RWPE2 (cell line): ENCODE measurements around the gene ATAD3C.
"Not testable (repeated sequence)": the region's sequence is repeated elsewhere in the genome, so short reads cannot be mapped to it uniquely, and the experiment has no call there.

ENCODE experiments used
- ATAC-seq: fragments of 200-7000 bp; cut with Tn5 transposase; 3 replicates; pipeline ENCODE4 v1.9.1; 2021; ENCODE audit warnings: low read depth
- DNase-seq: peaks from one replicate; pipeline ENCODE4 v3.0.0-alpha.2; 2020; ENCODE audit warnings: low spot score
- H3K27ac ChIP-seq: fragments of 450-650 bp; 2 replicates; pipeline ENCODE4 v1.5.1; 2017; ENCODE audit warnings: mild to moderate bottlenecking; ENCODE audit not compliant: poor library complexity, severe bottlenecking
- H3K27me3 ChIP-seq: fragments of 250-450 bp; sonication (Bioruptor Pico); 2 replicates; pipeline ENCODE4 v1.5.1; 2021; ENCODE audit warnings: mild to moderate bottlenecking, moderate library complexity; ENCODE audit not compliant: insufficient read depth, poor library complexity, severe bottlenecking
- H3K36me3 ChIP-seq: fragments of 250-450 bp; sonication (Bioruptor Pico); 2 replicates; pipeline ENCODE4 v1.5.1; 2020; ENCODE audit warnings: low read depth, mild to moderate bottlenecking, moderate library complexity
- H3K4me1 ChIP-seq: fragments of 250-450 bp; sonication (Bioruptor Pico); 2 replicates; pipeline ENCODE4 v1.5.1; 2021; ENCODE audit warnings: mild to moderate bottlenecking, moderate library complexity; ENCODE audit not compliant: insufficient read depth, poor library complexity, severe bottlenecking
- H3K4me3 ChIP-seq: fragments of 250-450 bp; sonication (Bioruptor Pico); 2 replicates; pipeline ENCODE4 v1.5.1; 2021; ENCODE audit warnings: mild to moderate bottlenecking, moderate library complexity; ENCODE audit not compliant: severe bottlenecking
- H3K9me3 ChIP-seq: fragments of 250-450 bp; sonication (Bioruptor Pico); 2 replicates; pipeline ENCODE4 v1.5.1; 2021; ENCODE audit warnings: mild to moderate bottlenecking, moderate library complexity; ENCODE audit not compliant: severe bottlenecking
- TF ChIP-seq, protein P1 (sequence below): fragments of 450-650 bp; IDR thresholded peaks from one replicate; pipeline ENCODE4 v1.5.1; 2017; ENCODE audit warnings: mild to moderate bottlenecking, moderate library complexity; ENCODE audit not compliant: poor library complexity, severe bottlenecking

The ATAD3C gene

DNA sequence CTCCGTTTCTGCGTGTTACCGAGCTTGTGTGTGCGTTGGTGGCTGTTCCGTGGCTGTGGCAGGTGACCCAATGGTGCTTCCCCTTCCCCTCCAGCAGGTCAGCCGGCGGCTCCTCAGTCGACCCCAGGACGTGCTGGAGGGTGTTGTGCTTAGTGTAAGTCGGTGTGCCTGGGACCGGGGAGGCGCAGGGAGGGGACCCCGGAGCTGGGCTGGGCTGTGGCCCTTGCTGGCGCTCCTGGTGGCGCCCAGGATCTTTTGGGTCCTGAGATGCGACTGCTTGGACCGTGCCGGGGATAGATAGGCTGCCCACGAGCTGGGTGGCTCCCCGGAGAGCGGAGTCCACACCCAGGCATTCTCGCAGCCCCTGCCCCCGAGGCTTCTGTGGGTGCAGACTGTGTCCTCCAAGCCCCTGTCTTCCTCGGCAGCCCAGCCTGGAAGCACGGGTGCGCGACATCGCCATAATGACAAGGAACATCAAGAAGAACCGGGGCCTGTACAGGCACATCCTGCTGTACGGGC is 5.9 kb downstream of the ATAD3C start:
- DNase-seq (no peak), ATAC-seq (no peak)
- H3K4me3 ChIP-seq = no peak overlapping the region
- no peaks in the 10 kb centered on the region for H3K9me3 ChIP-seq
- H3K27ac ChIP-seq = no peak overlapping the region
- TF ChIP-seq, protein P1, sequence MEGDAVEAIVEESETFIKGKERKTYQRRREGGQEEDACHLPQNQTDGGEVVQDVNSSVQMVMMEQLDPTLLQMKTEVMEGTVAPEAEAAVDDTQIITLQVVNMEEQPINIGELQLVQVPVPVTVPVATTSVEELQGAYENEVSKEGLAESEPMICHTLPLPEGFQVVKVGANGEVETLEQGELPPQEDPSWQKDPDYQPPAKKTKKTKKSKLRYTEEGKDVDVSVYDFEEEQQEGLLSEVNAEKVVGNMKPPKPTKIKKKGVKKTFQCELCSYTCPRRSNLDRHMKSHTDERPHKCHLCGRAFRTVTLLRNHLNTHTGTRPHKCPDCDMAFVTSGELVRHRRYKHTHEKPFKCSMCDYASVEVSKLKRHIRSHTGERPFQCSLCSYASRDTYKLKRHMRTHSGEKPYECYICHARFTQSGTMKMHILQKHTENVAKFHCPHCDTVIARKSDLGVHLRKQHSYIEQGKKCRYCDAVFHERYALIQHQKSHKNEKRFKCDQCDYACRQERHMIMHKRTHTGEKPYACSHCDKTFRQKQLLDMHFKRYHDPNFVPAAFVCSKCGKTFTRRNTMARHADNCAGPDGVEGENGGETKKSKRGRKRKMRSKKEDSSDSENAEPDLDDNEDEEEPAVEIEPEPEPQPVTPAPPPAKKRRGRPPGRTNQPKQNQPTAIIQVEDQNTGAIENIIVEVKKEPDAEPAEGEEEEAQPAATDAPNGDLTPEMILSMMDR = no peak
- H3K36me3 ChIP-seq = no peaks in the 10 kb centered on the region
- no peaks in the 10 kb centered on the region for H3K4me1 ChIP-seq
- no peaks in the 10 kb centered on the region for H3K27me3 ChIP-seq

DNA sequence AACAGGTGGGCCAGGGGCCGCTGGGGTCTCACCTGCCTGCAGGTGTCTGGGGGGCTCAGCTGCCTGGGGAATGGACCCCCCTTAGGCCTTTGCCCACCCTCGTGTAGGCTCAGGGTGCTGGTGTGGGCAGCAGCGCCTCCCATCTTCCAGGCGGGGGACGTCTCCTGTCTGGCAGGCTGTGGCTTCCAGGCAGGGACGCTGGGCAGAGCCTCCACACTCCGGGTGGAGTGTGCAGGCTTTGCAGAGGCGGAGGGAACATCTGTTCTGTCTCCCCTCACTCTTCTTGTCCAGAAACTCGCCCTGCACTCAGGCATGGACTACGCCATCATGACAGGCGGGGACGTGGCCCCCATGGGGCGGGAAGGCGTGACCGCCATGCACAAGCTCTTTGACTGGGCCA is 6.4 kb downstream of the ATAD3C start:
- not testable (repeated sequence) for H3K36me3 ChIP-seq, H3K4me1 ChIP-seq, H3K9me3 ChIP-seq, H3K4me3 ChIP-seq, H3K27me3 ChIP-seq, H3K27ac ChIP-seq, DNase-seq, ATAC-seq

GRCh38 chr1:1456683-1457255 is 7.3 kb downstream of the ATAD3C start:
- ATAC-seq, H3K9me3 ChIP-seq, H3K27me3 ChIP-seq, H3K4me3 ChIP-seq, H3K4me1 ChIP-seq, H3K36me3 ChIP-seq, H3K27ac ChIP-seq, DNase-seq: not testable (repeated sequence)

- H3K27ac ChIP-seq, H3K4me3 ChIP-seq, ATAC-seq, H3K27me3 ChIP-seq, H3K9me3 ChIP-seq, H3K4me1 ChIP-seq, DNase-seq, H3K36me3 ChIP-seq: not testable (repeated sequence)
These were observed 9.7 kb downstream of the ATAD3C start for GRCh38 chr1:1459156-1459555.

DNA sequence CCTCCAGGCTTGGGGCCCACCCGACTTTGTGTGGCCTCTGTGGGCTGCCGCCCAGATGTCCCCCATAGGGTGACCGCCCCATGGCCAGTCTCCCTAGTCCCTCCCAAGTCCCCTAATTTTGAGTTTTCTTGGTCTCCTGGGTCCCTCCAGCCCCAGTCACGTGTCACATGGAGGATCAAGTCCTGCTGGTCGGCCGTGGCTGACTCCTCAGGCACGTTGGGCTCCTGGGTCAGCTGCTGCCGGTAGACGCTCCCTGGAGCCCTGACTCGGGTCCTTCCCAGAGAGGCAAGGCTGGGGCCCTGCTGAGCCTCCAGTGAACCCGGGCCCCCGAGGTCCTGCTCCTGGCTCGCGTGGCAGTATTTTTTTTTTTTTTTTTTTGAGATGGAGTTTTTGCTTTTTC is 10.2 kb downstream of the ATAD3C start:
- not testable (repeated sequence) for H3K9me3 ChIP-seq, H3K4me1 ChIP-seq, ATAC-seq, H3K36me3 ChIP-seq, H3K27me3 ChIP-seq, H3K27ac ChIP-seq, DNase-seq, H3K4me3 ChIP-seq

GRCh38 chr1:1460540-1461130 is 11.1 kb downstream of the ATAD3C start:
- H3K36me3 ChIP-seq = no peaks in the 10 kb centered on the region
- H3K4me3 ChIP-seq = no peak overlapping the region
- ATAC-seq (no peak), DNase-seq (no peak)
- no peaks in the 10 kb centered on the region for H3K27me3 ChIP-seq
- peaks cover 8% of the 10 kb centered on the region for H3K4me1 ChIP-seq
- H3K9me3 ChIP-seq = no peaks in the 10 kb centered on the region
- no peak overlapping the region for H3K27ac ChIP-seq
- TF ChIP-seq, protein P1 = no peak
